ENCODE results near the gene AGFG1. TPM values are rescaled to one million over a fixed set of nuclear protein-coding genes. Genes with fewer than 3 reads are reported as not detected.
"Not testable (repeated sequence)": the region's sequence is repeated elsewhere in the genome, so short reads cannot be mapped to it uniquely, and the experiment has no call there.

Gene AGFG1
- total RNA-seq, 2 donors from 2014 or later = 10.2 to 16.1 TPM

- Histone ChIP-seq H3K9me3 (no peaks in the 10 kb centered on the region), H3K27ac (no peak overlapping the region), H3K4me1 (peaks cover 51% of the 10 kb centered on the region), H3K27me3 (no peaks in the 10 kb centered on the region), H3K4me3 (no peak overlapping the region), H3K36me3 (replicated peaks in 1 of 2; ENCODE audit: insufficient read depth in 1 of 2, low read depth in 2 of 2) (no peaks in the 10 kb centered on the region)
- no peak for TF ChIP-seq POLR2A (IDR thresholded peaks at IDR 0.05)
- TF ChIP-seq, protein P1, sequence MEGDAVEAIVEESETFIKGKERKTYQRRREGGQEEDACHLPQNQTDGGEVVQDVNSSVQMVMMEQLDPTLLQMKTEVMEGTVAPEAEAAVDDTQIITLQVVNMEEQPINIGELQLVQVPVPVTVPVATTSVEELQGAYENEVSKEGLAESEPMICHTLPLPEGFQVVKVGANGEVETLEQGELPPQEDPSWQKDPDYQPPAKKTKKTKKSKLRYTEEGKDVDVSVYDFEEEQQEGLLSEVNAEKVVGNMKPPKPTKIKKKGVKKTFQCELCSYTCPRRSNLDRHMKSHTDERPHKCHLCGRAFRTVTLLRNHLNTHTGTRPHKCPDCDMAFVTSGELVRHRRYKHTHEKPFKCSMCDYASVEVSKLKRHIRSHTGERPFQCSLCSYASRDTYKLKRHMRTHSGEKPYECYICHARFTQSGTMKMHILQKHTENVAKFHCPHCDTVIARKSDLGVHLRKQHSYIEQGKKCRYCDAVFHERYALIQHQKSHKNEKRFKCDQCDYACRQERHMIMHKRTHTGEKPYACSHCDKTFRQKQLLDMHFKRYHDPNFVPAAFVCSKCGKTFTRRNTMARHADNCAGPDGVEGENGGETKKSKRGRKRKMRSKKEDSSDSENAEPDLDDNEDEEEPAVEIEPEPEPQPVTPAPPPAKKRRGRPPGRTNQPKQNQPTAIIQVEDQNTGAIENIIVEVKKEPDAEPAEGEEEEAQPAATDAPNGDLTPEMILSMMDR (IDR thresholded peaks at IDR 0.05) = no peak
- DNase-seq (no peak), ATAC-seq (no peak)
- intact Hi-C loops (cut with DNase I) = no loop called here
- WGBS, 2 donors = 87 to 90% methylated on average over 4 of the region's 4 CpGs
Observed at GRCh38 chr2:227511239-227511930, 39.4 kb downstream of the AGFG1 start.

DNA sequence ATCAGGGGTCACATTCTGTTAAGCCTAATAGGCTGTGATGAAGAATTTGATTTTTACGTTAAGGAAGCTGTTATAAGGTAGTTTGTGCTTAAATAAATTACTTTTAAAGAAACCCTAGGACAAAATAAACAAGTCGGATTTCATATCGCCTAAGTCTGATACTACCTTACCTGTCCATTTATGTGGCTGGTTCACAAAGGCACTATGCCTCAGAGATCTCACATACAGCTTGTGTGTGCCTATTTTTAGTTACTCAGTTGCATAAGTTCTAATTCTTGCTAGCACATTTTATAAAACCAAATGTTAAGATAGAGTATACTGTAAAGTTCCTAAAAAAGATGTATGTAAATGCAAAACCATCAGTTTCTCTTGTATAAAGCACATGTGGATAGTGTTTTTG lies 40.0 kb downstream of the AGFG1 start:
- TF ChIP-seq, protein P1 (IDR thresholded peaks at IDR 0.05) = no peak
- no peak for TF ChIP-seq POLR2A (IDR thresholded peaks at IDR 0.05)
- no peaks in the 10 kb centered on the region for H3K9me3 ChIP-seq
- no peaks in the 10 kb centered on the region for H3K36me3 ChIP-seq (replicated peaks in 1 of 2; ENCODE audit: insufficient read depth in 1 of 2, low read depth in 2 of 2)
- H3K27ac ChIP-seq = no peak overlapping the region
- H3K4me3 ChIP-seq = no peak overlapping the region
- 35 to 39% methylated on average over 3 of the region's 3 CpGs for WGBS, 2 donors
- H3K4me1 ChIP-seq = peaks cover 46% of the 10 kb centered on the region
- ATAC-seq (no peak), DNase-seq (no peak)
- intact Hi-C loops (cut with DNase I) = no loop called here
- H3K27me3 ChIP-seq = no peaks in the 10 kb centered on the region

DNA sequence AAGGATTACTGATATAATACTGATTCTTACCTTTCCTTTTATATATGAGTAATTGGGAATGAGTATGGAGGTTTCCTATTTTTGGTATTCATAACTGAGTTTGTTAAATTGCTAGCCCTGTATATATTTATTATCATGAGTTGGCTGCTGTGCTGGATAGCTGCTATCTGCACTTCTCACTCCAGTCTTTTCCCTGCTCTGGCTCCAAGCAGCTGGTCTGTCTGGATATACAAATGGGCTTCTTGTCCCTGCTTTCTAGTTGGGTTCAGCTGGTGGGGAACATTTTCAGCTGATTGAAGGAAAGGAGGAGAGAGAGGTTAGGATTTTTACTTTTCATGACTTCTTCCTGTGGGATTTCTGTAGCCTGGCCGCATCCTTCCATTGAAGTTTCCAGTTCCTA lies 41.2 kb downstream of the AGFG1 start:
- 27 to 42% methylated on average over 1 of the region's 1 CpG for WGBS, 2 donors
- no peak for ATAC-seq
- Histone ChIP-seq H3K27ac (no peak overlapping the region), H3K9me3 (no peaks in the 10 kb centered on the region), H3K36me3 (replicated peaks in 1 of 2; ENCODE audit: insufficient read depth in 1 of 2, low read depth in 2 of 2) (no peaks in the 10 kb centered on the region), H3K4me1 (peaks cover 46% of the 10 kb centered on the region), H3K27me3 (no peaks in the 10 kb centered on the region), H3K4me3 (no peak overlapping the region)
- TF ChIP-seq, protein P1 (IDR thresholded peaks at IDR 0.05) = no peak
- TF ChIP-seq POLR2A (IDR thresholded peaks at IDR 0.05) = no peak
- DNase-seq = no peak
- intact Hi-C loops (cut with DNase I) = no loop called here

GRCh38 chr2:227515742-227516141 lies 43.8 kb downstream of the AGFG1 start:
- no peak overlapping the region for H3K4me3 ChIP-seq
- no peaks in the 10 kb centered on the region for H3K36me3 ChIP-seq (replicated peaks in 1 of 2; ENCODE audit: insufficient read depth in 1 of 2, low read depth in 2 of 2)
- H3K4me1 ChIP-seq = peaks cover 41% of the 10 kb centered on the region
- no peak overlapping the region for H3K27ac ChIP-seq
- no peaks in the 10 kb centered on the region for H3K9me3 ChIP-seq
- WGBS, 2 donors = 57 to 64% methylated on average over 1 of the region's 1 CpG
- intact Hi-C loops (cut with DNase I) = no loop called here
- no peak for DNase-seq
- TF ChIP-seq POLR2A (IDR thresholded peaks at IDR 0.05) = no peak
- TF ChIP-seq, protein P1 (IDR thresholded peaks at IDR 0.05) = no peak
- no peaks in the 10 kb centered on the region for H3K27me3 ChIP-seq
- no peak for ATAC-seq

DNA sequence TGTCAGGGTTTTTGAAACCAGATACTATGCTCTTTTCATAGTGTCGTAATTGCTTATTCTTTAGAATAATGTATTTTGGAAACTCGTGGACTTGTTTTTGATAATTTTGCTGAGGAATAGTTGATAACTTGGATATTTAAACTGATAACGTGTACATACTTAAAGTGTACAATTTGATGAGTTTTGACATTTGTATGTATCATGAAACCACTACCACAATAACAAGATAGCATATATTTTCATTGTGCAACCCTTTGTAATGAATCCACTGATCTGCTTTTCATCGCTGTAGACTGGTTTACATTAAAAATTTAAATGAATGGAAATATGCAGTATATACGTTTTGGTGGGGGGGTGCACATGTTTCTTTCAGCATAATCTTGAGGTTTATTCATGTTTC lies 45.8 kb downstream of the AGFG1 start:
- Histone ChIP-seq H3K4me1 (peaks cover 22% of the 10 kb centered on the region), H3K4me3 (no peak overlapping the region), H3K27ac (no peak overlapping the region), H3K36me3 (replicated peaks in 1 of 2; ENCODE audit: insufficient read depth in 1 of 2, low read depth in 2 of 2) (no peaks in the 10 kb centered on the region), H3K27me3 (no peaks in the 10 kb centered on the region), H3K9me3 (no peaks in the 10 kb centered on the region)
- TF ChIP-seq, protein P1 (IDR thresholded peaks at IDR 0.05) = no peak
- no peak for TF ChIP-seq POLR2A (IDR thresholded peaks at IDR 0.05)
- 81 to 84% methylated on average over 5 of the region's 5 CpGs for WGBS, 2 donors
- DNase-seq (no peak), ATAC-seq (no peak)
- intact Hi-C loops (cut with DNase I) = no loop called here

DNA sequence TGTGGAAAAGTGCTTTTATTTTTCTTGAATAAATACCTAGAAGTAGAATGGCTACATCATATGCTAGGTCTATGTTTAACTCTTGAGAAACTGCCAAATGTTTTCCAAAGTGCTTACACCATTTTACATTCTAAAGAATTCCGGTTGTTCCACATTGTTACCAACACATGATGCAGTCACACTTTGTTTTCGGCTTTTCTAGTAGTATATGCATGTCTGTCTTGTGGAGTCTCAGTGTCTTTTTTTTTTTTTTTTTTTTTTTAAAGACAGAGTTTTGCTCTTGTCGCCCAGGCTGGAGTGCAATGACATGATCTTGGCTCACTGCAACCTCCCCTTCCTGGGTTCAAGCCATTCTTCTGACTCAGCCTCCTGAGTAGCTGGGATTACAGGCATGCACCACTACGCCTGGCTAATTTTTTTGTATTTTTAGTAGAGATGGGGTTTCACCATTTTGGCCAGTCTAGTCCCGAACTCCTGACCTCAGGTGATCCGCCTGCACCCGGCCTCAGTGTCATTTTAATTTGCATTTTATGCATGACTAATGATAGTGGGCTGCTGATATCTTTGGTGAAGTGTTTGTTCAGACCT lies 46.4 kb downstream of the AGFG1 start:
- intact Hi-C loops (cut with DNase I); H3K27ac ChIP-seq; H3K4me3 ChIP-seq; DNase-seq; H3K36me3 ChIP-seq (replicated peaks in 1 of 2; ENCODE audit: insufficient read depth in 1 of 2, low read depth in 2 of 2); H3K9me3 ChIP-seq; H3K27me3 ChIP-seq; ATAC-seq: not testable (repeated sequence)
- peaks cover 15% of the 10 kb centered on the region for H3K4me1 ChIP-seq
- 74 to 77% methylated on average over 7 of the region's 7 CpGs for WGBS, 2 donors

- H3K4me3 ChIP-seq; intact Hi-C loops (cut with DNase I); H3K27me3 ChIP-seq; H3K4me1 ChIP-seq; ATAC-seq; H3K36me3 ChIP-seq (replicated peaks in 1 of 2; ENCODE audit: insufficient read depth in 1 of 2, low read depth in 2 of 2); H3K9me3 ChIP-seq; DNase-seq; H3K27ac ChIP-seq: not testable (repeated sequence)
- 90 to 98% methylated on average over 3 of the region's 3 CpGs for WGBS, 2 donors
Observed at GRCh38 chr2:227521178-227521577, 49.2 kb downstream of the AGFG1 start.

Data from body of pancreas (tissue), 4 donors.